GM19468 (cell line): Measurements from ENCODE around the gene FILIP1.
"Not testable (repeated sequence)": the region's sequence is repeated elsewhere in the genome, so short reads cannot be mapped to it uniquely, and the experiment has no call there.

ENCODE experiments used
- ATAC-seq: cut with Tn5 transposase; IDR thresholded peaks from one replicate; pipeline ENCODE4 v1.9.1; 2021; ENCODE audit warnings: mild to moderate bottlenecking, moderate library complexity, moderate number of reproducible peaks; ENCODE audit not compliant: unreplicated experiment; ENCODE audit errors: extremely low read depth

FILIP1 gene

GRCh38 chr6:75463908-75464307, 29.7 kb downstream of the FILIP1 start:
- ATAC-seq = no peak

GRCh38 chr6:75463061-75463460, 30.5 kb downstream of the FILIP1 start:
- ATAC-seq = no peak

GRCh38 chr6:75460681-75461080, 32.9 kb downstream of the FILIP1 start:
- no peak for ATAC-seq

GRCh38 chr6:75458895-75459294, 34.7 kb downstream of the FILIP1 start:
- ATAC-seq = no peak

- no peak for ATAC-seq
Measured at GRCh38 chr6:75450903-75451302, 42.7 kb downstream of the FILIP1 start.

GRCh38 chr6:75449630-75450206, 43.9 kb downstream of the FILIP1 start:
- ATAC-seq = no peak

GRCh38 chr6:75446241-75446880, 47.2 kb downstream of the FILIP1 start:
- no peak for ATAC-seq

- ATAC-seq = no peak
Measured at GRCh38 chr6:75445738-75446137, 47.9 kb downstream of the FILIP1 start.

GRCh38 chr6:75444899-75445298, 48.7 kb downstream of the FILIP1 start:
- no peak for ATAC-seq

GRCh38 chr6:75441883-75442282, 51.7 kb downstream of the FILIP1 start:
- ATAC-seq = not testable (repeated sequence)

GRCh38 chr6:75441479-75441878, 52.1 kb downstream of the FILIP1 start:
- not testable (repeated sequence) for ATAC-seq

GRCh38 chr6:75438442-75439116, 55.0 kb downstream of the FILIP1 start:
- no peak for ATAC-seq

- no peak for ATAC-seq
Measured at GRCh38 chr6:75438013-75438431, 55.6 kb downstream of the FILIP1 start.

GRCh38 chr6:75437421-75437891, 56.1 kb downstream of the FILIP1 start:
- ATAC-seq = no peak

- no peak for ATAC-seq
Measured at GRCh38 chr6:75436869-75437268, 56.7 kb downstream of the FILIP1 start.

- ATAC-seq = not testable (repeated sequence)
Measured at GRCh38 chr6:75432809-75433208, 60.8 kb downstream of the FILIP1 start.

- no peak for ATAC-seq
Measured at GRCh38 chr6:75431379-75431778, 62.2 kb downstream of the FILIP1 start.

- no peak for ATAC-seq
Measured at GRCh38 chr6:75430631-75431325, 62.8 kb downstream of the FILIP1 start.

- no peak for ATAC-seq
Measured at GRCh38 chr6:75429061-75429703, 64.4 kb downstream of the FILIP1 start.

GRCh38 chr6:75428204-75428603, 65.4 kb downstream of the FILIP1 start:
- ATAC-seq = no peak
